ENCODE data around the gene MUC6.

GRCh38 chr11:1018091-1018490 is 18.4 kb downstream of the MUC6 start:
- TF ChIP-seq SP1 (IDR thresholded peaks at IDR 0.05; ENCODE audit: low read depth, low read length) (no peak), ATF3 (IDR thresholded peaks at IDR 0.05; ENCODE audit: insufficient read depth, low read depth, low read length) (no peak), POLR2A (IDR thresholded peaks at IDR 0.05; ENCODE audit: control extremely low read depth in 1 of 2, low read depth in 2 of 2, low read length in 2 of 2) (no peak)

Data from H1 (cell line).